Measurements from ENCODE around the gene ACOT13.
"Not testable (repeated sequence)": the region's sequence is repeated elsewhere in the genome, so short reads cannot be mapped to it uniquely, and the experiment has no call there.

Gene ACOT13

GRCh38 chr6:24734166-24734565 lies 67.3 kb downstream of the ACOT13 start:
- no peak for DNase-seq

GRCh38 chr6:24734710-24735109 lies 67.8 kb downstream of the ACOT13 start:
- DNase-seq, result not testable (repeated sequence)

- no peak for DNase-seq
These were observed 71.9 kb downstream of the ACOT13 start for GRCh38 chr6:24738741-24739140.

GRCh38 chr6:24740861-24741260 lies 74.0 kb downstream of the ACOT13 start:
- DNase-seq, result no peak

GRCh38 chr6:24742216-24742738 lies 75.4 kb downstream of the ACOT13 start:
- DNase-seq, result no peak

GRCh38 chr6:24743265-24743943 lies 76.5 kb downstream of the ACOT13 start:
- DNase-seq, result no peak

- no peak for DNase-seq
These were observed 77.1 kb downstream of the ACOT13 start for GRCh38 chr6:24743944-24744335.

GRCh38 chr6:24744911-24745310 lies 78.0 kb downstream of the ACOT13 start:
- no peak for DNase-seq

GRCh38 chr6:24749297-24749696 lies 82.4 kb downstream of the ACOT13 start:
- no peak for DNase-seq

- DNase-seq, result not testable (repeated sequence)
These were observed 84.0 kb downstream of the ACOT13 start for GRCh38 chr6:24750878-24751277.

GRCh38 chr6:24752503-24752902 lies 85.6 kb downstream of the ACOT13 start:
- no peak for DNase-seq

- no peak for DNase-seq
These were observed 86.1 kb downstream of the ACOT13 start for GRCh38 chr6:24752917-24753492.

- no peak for DNase-seq
These were observed 86.7 kb downstream of the ACOT13 start for GRCh38 chr6:24753545-24753944.

- not testable (repeated sequence) for DNase-seq
These were observed 87.5 kb downstream of the ACOT13 start for GRCh38 chr6:24754378-24754777.

All from right hindlimb (tissue), 1 donor.